ENCODE measurements around the gene GOLGA1. TPM values are rescaled to one million over a fixed set of nuclear protein-coding genes. Genes with fewer than 3 reads are reported as not detected.
"Not testable (repeated sequence)": the region's sequence is repeated elsewhere in the genome, so short reads cannot be mapped to it uniquely, and the experiment has no call there.

GOLGA1 gene
- total RNA-seq, 2 experiments from 2014 or later, result 14.1 to 15.3 TPM

GRCh38 chr9:124853605-124854143, 87.2 kb downstream of the GOLGA1 start:
- intact Hi-C loops (cut with micrococcal nuclease), result loop anchor here (1.0 kb wide), 1 partner anchor 79 kb away; no protein-coding TSS in a partner anchor
- peaks cover 23% of the 10 kb centered on the region for H3K4me1 Mint-ChIP-seq (ENCODE audit: low read depth)
- H3K4me3 Mint-ChIP-seq, result no peak overlapping the region
- H3K27ac Mint-ChIP-seq, result no peak overlapping the region
- peaks cover 17% of the 10 kb centered on the region for H3K36me3 Mint-ChIP-seq
- no peak for DNase-seq
- H3K27me3 Mint-ChIP-seq, result peaks cover 4% of the 10 kb centered on the region
- no peaks in the 10 kb centered on the region for H3K9me3 Mint-ChIP-seq
- CTCF ChIA-PET, result interaction anchor here (0.5 to 17.0 kb wide), 34 partner anchors 8 to 781 kb away, joined by 3 to 530 read pairs (median 5); partner anchors contain the start of genes ARPC5L, NR6A1, OLFML2A and RPL35
- POLR2A ChIA-PET, result interaction anchor here (0.5 to 1.7 kb wide), 8 partner anchors 8 to 89 kb away, joined by 3 to 11 read pairs (median 4); partner anchors contain the start of genes ARPC5L, NR6A1 and RPL35

- H3K36me3 Mint-ChIP-seq, result peaks cover 11% of the 10 kb centered on the region
Measured at GRCh38 chr9:124852829-124853531, 87.9 kb downstream of the GOLGA1 start, which contains the start of gene WDR38. Gene WDR38 (plus strand): TSS chr9:124853460. CDS start chr9:124853532, 72 bp downstream.

GRCh38 chr9:124852121-124852828, 88.6 kb downstream of the GOLGA1 start:
- DNase-seq, result no peak
- Mint-ChIP-seq H3K9me3 (no peaks in the 10 kb centered on the region), H3K36me3 (peaks cover 4% of the 10 kb centered on the region), H3K4me3 (no peak overlapping the region), H3K27ac (no peak overlapping the region), H3K4me1 (ENCODE audit: low read depth) (peaks cover 9% of the 10 kb centered on the region), H3K27me3 (peaks cover 4% of the 10 kb centered on the region)
- POLR2A ChIA-PET, result interaction anchor here (0.6 to 1.4 kb wide), 4 partner anchors 9 to 81 kb away, joined by 3 to 6 read pairs (median 4); partner anchors contain the start of genes NR6A1 and RPL35
- CTCF ChIA-PET, result interaction anchor here (0.5 to 17.0 kb wide), 21 partner anchors 9 to 384 kb away, joined by 3 to 530 read pairs (median 8); partner anchors contain the start of genes NR6A1, OLFML2A and SCAI
- intact Hi-C loops (cut with micrococcal nuclease), result no loop called here

More at GRCh38 chr9:124852829-124853531, 87.9 kb downstream of the GOLGA1 start, which contains the start of gene WDR38:
- H3K27me3 Mint-ChIP-seq, result peaks cover 4% of the 10 kb centered on the region
- POLR2A ChIA-PET, result interaction anchor here (0.5 to 1.7 kb wide), 12 partner anchors 8 to 90 kb away, joined by 3 to 11 read pairs (median 4); partner anchors contain the start of genes ARPC5L, NR6A1 and RPL35
- no peak within 1 kb of the TSS for H3K27ac Mint-ChIP-seq
- peaks cover 16% of the 10 kb centered on the region for H3K4me1 Mint-ChIP-seq (ENCODE audit: low read depth)
- CTCF ChIA-PET, result interaction anchor here (0.5 to 17.0 kb wide), 41 partner anchors 8 to 780 kb away, joined by 3 to 530 read pairs (median 5); partner anchors contain the start of genes ARPC5L, NR6A1, OLFML2A and RPL35
- no peaks in the 10 kb centered on the region for H3K9me3 Mint-ChIP-seq
- H3K4me3 Mint-ChIP-seq, result peak within 1 kb of the TSS; percentile 70
- intact Hi-C loops (cut with micrococcal nuclease), result loop anchor here (1.0 kb wide), 1 partner anchor 79 kb away; no protein-coding TSS in a partner anchor
- DNase-seq, result peak; percentile 84

GRCh38 chr9:124849801-124850200, 91.1 kb downstream of the GOLGA1 start:
- ChIA-PET CTCF (interaction anchor here (0.9 to 17.0 kb wide), 2 partner anchors 74 to 84 kb away, joined by 3 to 530 read pairs; partner anchors contain the start of genes NR6A1 and OLFML2A), POLR2A (no interaction called here)
- Mint-ChIP-seq H3K36me3 (no peaks in the 10 kb centered on the region), H3K27me3 (peaks cover 5% of the 10 kb centered on the region), H3K27ac (no peak overlapping the region), H3K4me1 (ENCODE audit: low read depth) (peaks cover 6% of the 10 kb centered on the region), H3K4me3 (no peak overlapping the region), H3K9me3 (no peaks in the 10 kb centered on the region)
- no peak for DNase-seq
- intact Hi-C loops (cut with micrococcal nuclease), result no loop called here

- Mint-ChIP-seq H3K27ac (no peak overlapping the region), H3K4me3 (no peak overlapping the region), H3K9me3 (no peaks in the 10 kb centered on the region), H3K4me1 (ENCODE audit: low read depth) (no peaks in the 10 kb centered on the region), H3K36me3 (no peaks in the 10 kb centered on the region), H3K27me3 (peaks cover 3% of the 10 kb centered on the region)
- intact Hi-C loops (cut with micrococcal nuclease), result no loop called here
- no peak for DNase-seq
- POLR2A ChIA-PET, result no interaction called here
- CTCF ChIA-PET, result interaction anchor here (17.0 kb wide), 1 partner anchor 71 kb away, joined by 530 read pairs; the partner anchor contains the start of genes NR6A1 and OLFML2A
Measured at GRCh38 chr9:124846969-124847368, 93.9 kb downstream of the GOLGA1 start.

- H3K9me3 Mint-ChIP-seq; intact Hi-C loops (cut with micrococcal nuclease); DNase-seq; H3K4me3 Mint-ChIP-seq; POLR2A ChIA-PET; H3K4me1 Mint-ChIP-seq (ENCODE audit: low read depth); H3K27ac Mint-ChIP-seq; H3K27me3 Mint-ChIP-seq; H3K36me3 Mint-ChIP-seq: not testable (repeated sequence)
- CTCF ChIA-PET, result interaction anchor here (17.0 kb wide), 1 partner anchor 71 kb away, joined by 530 read pairs; the partner anchor contains the start of genes NR6A1 and OLFML2A
Measured at GRCh38 chr9:124846467-124846866, 94.4 kb downstream of the GOLGA1 start.

- intact Hi-C loops (cut with micrococcal nuclease), result no loop called here
- Mint-ChIP-seq H3K4me3 (no peak overlapping the region), H3K27ac (no peak overlapping the region), H3K36me3 (no peaks in the 10 kb centered on the region), H3K4me1 (ENCODE audit: low read depth) (no peaks in the 10 kb centered on the region), H3K9me3 (no peaks in the 10 kb centered on the region), H3K27me3 (peaks cover 5% of the 10 kb centered on the region)
- CTCF ChIA-PET, result interaction anchor here (4.8 to 17.0 kb wide), 2 partner anchors 8 to 69 kb away, joined by 52 to 530 read pairs; partner anchors contain the start of genes NR6A1, OLFML2A and WDR38
- DNase-seq, result no peak
- POLR2A ChIA-PET, result no interaction called here
Measured at GRCh38 chr9:124844291-124844690, 96.6 kb downstream of the GOLGA1 start.

- POLR2A ChIA-PET, result no interaction called here
- peaks cover 5% of the 10 kb centered on the region for H3K27me3 Mint-ChIP-seq
- DNase-seq, result no peak
- H3K36me3 Mint-ChIP-seq, result no peaks in the 10 kb centered on the region
- H3K4me3 Mint-ChIP-seq, result no peak overlapping the region
- H3K9me3 Mint-ChIP-seq, result no peaks in the 10 kb centered on the region
- intact Hi-C loops (cut with micrococcal nuclease), result no loop called here
- CTCF ChIA-PET, result interaction anchor here (4.8 to 17.0 kb wide), 2 partner anchors 9 to 68 kb away, joined by 52 to 530 read pairs; partner anchors contain the start of genes NR6A1, OLFML2A and WDR38
- no peaks in the 10 kb centered on the region for H3K4me1 Mint-ChIP-seq (ENCODE audit: low read depth)
- H3K27ac Mint-ChIP-seq, result no peak overlapping the region
Measured at GRCh38 chr9:124843456-124844034, 97.3 kb downstream of the GOLGA1 start.

- H3K36me3 Mint-ChIP-seq, result no peaks in the 10 kb centered on the region
- H3K27ac Mint-ChIP-seq, result no peak overlapping the region
- intact Hi-C loops (cut with micrococcal nuclease), result no loop called here
- H3K4me1 Mint-ChIP-seq (ENCODE audit: low read depth), result no peaks in the 10 kb centered on the region
- peaks cover 16% of the 10 kb centered on the region for H3K27me3 Mint-ChIP-seq
- ChIA-PET CTCF (interaction anchor here (0.6 to 4.8 kb wide), 7 partner anchors 11 to 70 kb away, joined by 3 to 52 read pairs (median 3); partner anchors contain the start of genes NR6A1, OLFML2A and WDR38), POLR2A (no interaction called here)
- H3K4me3 Mint-ChIP-seq, result no peak overlapping the region
- H3K9me3 Mint-ChIP-seq, result no peaks in the 10 kb centered on the region
- no peak for DNase-seq
Measured at GRCh38 chr9:124841075-124841821, 99.6 kb downstream of the GOLGA1 start.

- POLR2A ChIA-PET, result no interaction called here
- CTCF ChIA-PET, result interaction anchor here (0.6 to 4.8 kb wide), 8 partner anchors 12 to 67 kb away, joined by 3 to 52 read pairs (median 4); partner anchors contain the start of genes OLFML2A and WDR38
Measured at GRCh38 chr9:124840300-124840833, 100.5 kb downstream of the GOLGA1 start.

More at GRCh38 chr9:124840300-124840833, 100.5 kb downstream of the GOLGA1 start:
- Mint-ChIP-seq H3K9me3 (no peaks in the 10 kb centered on the region), H3K4me1 (ENCODE audit: low read depth) (no peaks in the 10 kb centered on the region), H3K27me3 (peaks cover 17% of the 10 kb centered on the region), H3K36me3 (no peaks in the 10 kb centered on the region), H3K4me3 (no peak overlapping the region), H3K27ac (no peak overlapping the region)
- DNase-seq, result no peak
- intact Hi-C loops (cut with micrococcal nuclease), result no loop called here
